K562 (cell line): ENCODE data around the gene RNF6. TPM values are rescaled to one million over a fixed set of nuclear protein-coding genes. Genes with fewer than 3 reads are reported as not detected.

Experiments
- ATF1 ChIP-seq, 2 experiments: fragments of 450-650 bp in 1 of 2; IDR thresholded peaks; 2 replicates each; pipeline ENCODE4 v1.6.1; 2016; ENCODE audit warnings: missing compliant biosample characterization in 1 of 2, missing genetic modification characterization in 1 of 2
- CEBPG ChIP-seq, 3 experiments: fragments of 200-800 bp in 1 of 3; sonication (Bioruptor generic) in 1 of 3; sonication (generic) in 1 of 3; formaldehyde crosslinking in 1 of 3; IDR thresholded peaks in 2 of 3; conservative IDR thresholded peaks in 1 of 3; 2 replicates each; pipeline versions ENCODE4 v1.6.1 to v1.8.0; 2016 to 2022; ENCODE audit warnings: missing compliant biosample characterization in 2 of 3, missing genetic modification characterization in 2 of 3, mild to moderate bottlenecking in 1 of 3, missing genetic modification reagents in 1 of 3
- CSDE1 ChIP-seq, 2 experiments: fragments of 450-650 bp; IDR thresholded peaks; 2 replicates each; pipeline ENCODE4 v1.6.1; 2016; ENCODE audit warnings: mild to moderate bottlenecking in 1 of 2
- GATAD2B ChIP-seq: fragments of 450-650 bp; IDR thresholded peaks from 2 replicates; pipeline ENCODE4 v1.6.1; 2017; ENCODE audit warnings: mild to moderate bottlenecking, borderline replicate concordance
- HDAC1 ChIP-seq, 2 experiments: fragments of 450-650 bp; IDR thresholded peaks; 2 replicates each; pipeline ENCODE4 v1.6.1; 2016 to 2017; ENCODE audit warnings: inconsistent platforms in 1 of 2, mild to moderate bottlenecking in 1 of 2, moderate library complexity in 1 of 2
- HDAC2 ChIP-seq: fragments of 450-650 bp; IDR thresholded peaks from 2 replicates; pipeline ENCODE4 v1.6.1; 2016; ENCODE audit warnings: mild to moderate bottlenecking
- HOXB6 ChIP-seq: fragments of 250-450 bp; sonication (Bioruptor Pico); IDR thresholded peaks from 2 replicates; pipeline ENCODE4 v1.5.1; 2022; ENCODE audit warnings: mild to moderate bottlenecking, borderline replicate concordance
- JUND ChIP-seq, 2 experiments: IDR thresholded peaks; 2 replicates in 1 of 2; 3 replicates in 1 of 2; pipeline ENCODE4 v1.6.1; 2011; ENCODE audit warnings: borderline replicate concordance in 2 of 2, low read depth in 2 of 2, low read length in 2 of 2, improper control_type of control experiment in 1 of 2, missing biosample characterization in 1 of 2, missing genetic modification characterization in 1 of 2, missing genetic modification reagents in 1 of 2
- MTA2 ChIP-seq: fragments of 450-650 bp; IDR thresholded peaks from 2 replicates; pipeline ENCODE4 v1.6.1; 2016; ENCODE audit warnings: low read depth
- MTA3 ChIP-seq: fragments of 450-650 bp; formaldehyde crosslinking; IDR thresholded peaks from 2 replicates; pipeline ENCODE4 v1.6.1; 2017; ENCODE audit warnings: mild to moderate bottlenecking, borderline replicate concordance
- MXI1 ChIP-seq: IDR thresholded peaks from 2 replicates; pipeline ENCODE4 v1.6.1; 2011; ENCODE audit warnings: low read depth, mild to moderate bottlenecking, improper control_type of control experiment, low read length
- NR0B1 ChIP-seq: fragments of 450-650 bp; IDR thresholded peaks from one replicate; pipeline ENCODE4 v1.6.1; 2018; ENCODE audit warnings: mild to moderate bottlenecking, moderate library complexity; ENCODE audit not compliant: partially characterized antibody
- PCBP2 ChIP-seq: fragments of 200-400 bp; formaldehyde crosslinking; IDR thresholded peaks from 2 replicates; pipeline ENCODE4 v1.6.1; 2018; ENCODE audit warnings: low read length, low read depth, mild to moderate bottlenecking, moderate library complexity; ENCODE audit not compliant: poor library complexity, severe bottlenecking
- PHF21A ChIP-seq: fragments of 450-650 bp; IDR thresholded peaks from 2 replicates; pipeline ENCODE4 v1.6.1; 2017; ENCODE audit warnings: low read depth, borderline replicate concordance
- TAF9B ChIP-seq: fragments of 450-650 bp; IDR thresholded peaks from 2 replicates; pipeline ENCODE4 v1.6.1; 2018; ENCODE audit warnings: mild to moderate bottlenecking; ENCODE audit not compliant: partially characterized antibody
- TBL1XR1 ChIP-seq, 2 experiments: IDR thresholded peaks; 2 replicates each; pipeline ENCODE4 v1.6.1; 2012; ENCODE audit warnings: improper control_type of control experiment in 2 of 2, low read length in 2 of 2, mild to moderate bottlenecking in 1 of 2
- TCFL5 ChIP-seq: fragments of 250-450 bp; sonication (Bioruptor Pico); conservative IDR thresholded peaks from 2 replicates; pipeline ENCODE4 v1.6.1; 2021; ENCODE audit warnings: mild to moderate bottlenecking, moderate library complexity, matching md5 sums
- TFAM ChIP-seq: fragments of 250-450 bp; sonication (Bioruptor Pico); conservative IDR thresholded peaks from 2 replicates; pipeline ENCODE4 v1.5.0; 2021; ENCODE audit warnings: mild to moderate bottlenecking, moderate library complexity
- ZNF24 ChIP-seq: fragments of 450-650 bp; IDR thresholded peaks from 2 replicates; pipeline ENCODE4 v1.6.1; 2016
- ZNF584 ChIP-seq: fragments of 200-800 bp; sonication (Bioruptor generic); IDR thresholded peaks from 2 replicates; pipeline ENCODE4 v1.6.1; 2016; ENCODE audit warnings: low read depth, mild to moderate bottlenecking, missing genetic modification characterization, missing compliant biosample characterization
- ZNF699 ChIP-seq: fragments of 250-450 bp; sonication (Bioruptor Pico); IDR thresholded peaks from 2 replicates; pipeline ENCODE4 v1.8.0; 2021; ENCODE audit warnings: mild to moderate bottlenecking, moderate library complexity; ENCODE audit not compliant: insufficient replicate concordance
- polyA plus RNA-seq, 8 experiments: library from polyadenylated mRNA; depleted of rRNA in 4 of 8; stranded (reverse) in 5 of 8; unstranded in 3 of 8; fragments of >200 nt; fragmentation: Nextera tagmentation in 2 of 8; fragmentation: Illumina TruSeq in 1 of 8; extraction: Ambion mirVana in 2 of 8; extraction: Trizol in 1 of 8; gene quantifications; 2 replicates each; pipeline versions ENCODE4 v1.2.1 to v1.2.3, GENCODE V29; 2011 to 2014; ENCODE audit warnings: inconsistent platforms in 1 of 8, missing spikeins in 1 of 8
- total RNA-seq, 7 experiments: library from RNA; depleted of rRNA in 6 of 7; stranded (reverse); fragments of >200 nt in 6 of 7; fragmentation: Illumina TruSeq in 2 of 7; extraction: Trizol in 2 of 7; gene quantifications; 2 replicates each; pipeline versions ENCODE4 v1.2.1 to v1.2.3, GENCODE V29; 2011 to 2021; ENCODE audit warnings: low replicate concordance in 1 of 7
- TF ChIP-seq, protein P1 (sequence below): sonication (generic); formaldehyde crosslinking; IDR thresholded peaks from 2 replicates; pipeline ENCODE4 v1.9.0; 2022; ENCODE audit warnings: mild to moderate bottlenecking, missing genetic modification reagents
- TF ChIP-seq, protein P2 (sequence below): fragments of 450-650 bp; IDR thresholded peaks from 2 replicates; pipeline ENCODE4 v1.6.1; 2018; ENCODE audit not compliant: partially characterized antibody

Gene RNF6
- total and polyA plus RNA-seq, 9 of the 15 experiments (the other 6 are each of a cell fraction or from before 2014, with no cell fraction given) = 12.0 to 31.4 (median 22.3) TPM

- no peak for TF ChIP-seq NR0B1
- TF ChIP-seq CEBPG (CRISPR knock-in tag; IDR thresholded peaks at IDR 0.05) = no peak
- TF ChIP-seq CEBPG (tag; conservative IDR thresholded peaks at IDR 0.05 in 1 of 2, IDR thresholded peaks at IDR 0.05 in 1 of 2) = no peak
- TF ChIP-seq MTA3 = peak; percentile 33; the same call in 1 of the 2 replicates
- no peak for TF ChIP-seq ZNF24
- TF ChIP-seq GATAD2B = 0 out of 2 replicates have a peak, but pooled peaks have one; percentile 32
- TF ChIP-seq HOXB6 (CRISPR knock-in tag) = no peak
- TF ChIP-seq HDAC2 = peak; percentile 95
- TF ChIP-seq ZNF699 (CRISPR knock-in tag) = no peak
- TF ChIP-seq MTA2 = peak; percentile 84
- peak; percentile 92 for TF ChIP-seq JUND (IDR thresholded peaks at IDR 0.05; ENCODE audit: borderline replicate concordance, low read depth, low read length)
- peak; percentile 90 for TF ChIP-seq JUND (tag; IDR thresholded peaks at IDR 0.05; ENCODE audit: borderline replicate concordance, low read depth, low read length)
- TF ChIP-seq MXI1 = peak; percentile 35; the same call in 1 of the 2 replicates
- no peak for TF ChIP-seq ATF1 (CRISPR knock-in tag; IDR thresholded peaks at IDR 0.05)
- TF ChIP-seq ATF1 (tag; IDR thresholded peaks at IDR 0.05) = peak; percentile 63
- TF ChIP-seq, protein P1, sequence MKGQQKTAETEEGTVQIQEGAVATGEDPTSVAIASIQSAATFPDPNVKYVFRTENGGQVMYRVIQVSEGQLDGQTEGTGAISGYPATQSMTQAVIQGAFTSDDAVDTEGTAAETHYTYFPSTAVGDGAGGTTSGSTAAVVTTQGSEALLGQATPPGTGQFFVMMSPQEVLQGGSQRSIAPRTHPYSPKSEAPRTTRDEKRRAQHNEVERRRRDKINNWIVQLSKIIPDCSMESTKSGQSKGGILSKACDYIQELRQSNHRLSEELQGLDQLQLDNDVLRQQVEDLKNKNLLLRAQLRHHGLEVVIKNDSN (CRISPR knock-in tag) = peak; percentile 74
- TF ChIP-seq TBL1XR1 (IDR thresholded peaks at IDR 0.05; ENCODE audit: low read length in 2 of 2) = peak in 1 of 2 experiments; percentile 79; a peak in 2 of 4 replicates
- peak in 1 of 2 experiments; percentile 90; a peak in 2 of 4 replicates for TF ChIP-seq HDAC1 (IDR thresholded peaks at IDR 0.05)
- TF ChIP-seq, protein P2, sequence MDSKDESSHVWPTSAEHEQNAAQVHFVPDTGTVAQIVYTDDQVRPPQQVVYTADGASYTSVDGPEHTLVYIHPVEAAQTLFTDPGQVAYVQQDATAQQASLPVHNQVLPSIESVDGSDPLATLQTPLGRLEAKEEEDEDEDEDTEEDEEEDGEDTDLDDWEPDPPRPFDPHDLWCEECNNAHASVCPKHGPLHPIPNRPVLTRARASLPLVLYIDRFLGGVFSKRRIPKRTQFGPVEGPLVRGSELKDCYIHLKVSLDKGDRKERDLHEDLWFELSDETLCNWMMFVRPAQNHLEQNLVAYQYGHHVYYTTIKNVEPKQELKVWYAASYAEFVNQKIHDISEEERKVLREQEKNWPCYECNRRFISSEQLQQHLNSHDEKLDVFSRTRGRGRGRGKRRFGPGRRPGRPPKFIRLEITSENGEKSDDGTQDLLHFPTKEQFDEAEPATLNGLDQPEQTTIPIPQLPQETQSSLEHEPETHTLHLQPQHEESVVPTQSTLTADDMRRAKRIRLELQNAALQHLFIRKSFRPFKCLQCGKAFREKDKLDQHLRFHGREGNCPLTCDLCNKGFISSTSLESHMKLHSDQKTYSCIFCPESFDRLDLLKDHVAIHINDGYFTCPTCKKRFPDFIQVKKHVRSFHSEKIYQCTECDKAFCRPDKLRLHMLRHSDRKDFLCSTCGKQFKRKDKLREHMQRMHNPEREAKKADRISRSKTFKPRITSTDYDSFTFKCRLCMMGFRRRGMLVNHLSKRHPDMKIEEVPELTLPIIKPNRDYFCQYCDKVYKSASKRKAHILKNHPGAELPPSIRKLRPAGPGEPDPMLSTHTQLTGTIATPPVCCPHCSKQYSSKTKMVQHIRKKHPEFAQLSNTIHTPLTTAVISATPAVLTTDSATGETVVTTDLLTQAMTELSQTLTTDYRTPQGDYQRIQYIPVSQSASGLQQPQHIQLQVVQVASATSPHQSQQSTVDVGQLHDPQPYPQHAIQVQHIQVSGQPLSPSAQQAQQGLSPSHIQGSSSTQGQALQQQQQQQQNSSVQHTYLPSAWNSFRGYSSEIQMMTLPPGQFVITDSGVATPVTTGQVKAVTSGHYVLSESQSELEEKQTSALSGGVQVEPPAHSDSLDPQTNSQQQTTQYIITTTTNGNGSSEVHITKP = no peak
- peak; percentile 75 for TF ChIP-seq ZNF584 (CRISPR knock-in tag)
- no peak for TF ChIP-seq PCBP2
- 0 out of 2 replicates have a peak, but pooled peaks have one; percentile 7 for TF ChIP-seq TCFL5 (CRISPR knock-in tag)
- peak; percentile 78 for TF ChIP-seq TAF9B
- no peak for TF ChIP-seq PHF21A
- no peak for TF ChIP-seq CSDE1 (IDR thresholded peaks at IDR 0.05)
- no peak for TF ChIP-seq TFAM
Observed at GRCh38 chr13:26247608-26248007, 25.5 kb upstream of the RNF6 start (continued).
